Measurements from ENCODE around the gene SGTA. TPM values are rescaled to one million over a fixed set of nuclear protein-coding genes. Genes with fewer than 3 reads are reported as not detected.

SGTA gene
- total RNA-seq, 4 donors from 2014 or later: 37.0 to 66.6 (median 47.5) TPM

- Histone ChIP-seq H3K4me3 (no peak overlapping the region), H3K4me1 (peaks cover 3 to 30% (median 19%) of the 10 kb centered on the region in 4 donors), H3K36me3 (no peaks in the 10 kb centered on the region), H3K9me3 (no peaks in the 10 kb centered on the region), H3K27ac (no peak overlapping the region), H3K27me3 (no peaks in the 10 kb centered on the region)
- no peak for TF ChIP-seq POLR2A (IDR thresholded peaks at IDR 0.05)
- TF ChIP-seq EP300 (IDR thresholded peaks at IDR 0.05; ENCODE audit: low read depth): no peak
- no peak for TF ChIP-seq POLR2AphosphoS5 (IDR thresholded peaks at IDR 0.05)
- TF ChIP-seq CTCF (IDR thresholded peaks at IDR 0.05): no peak
- 80 to 81% methylated on average over 1 to 8 of the region's 8 CpGs for WGBS, 2 donors (ENCODE audit: low coverage in 1 of 2)
- in situ Hi-C loops (cut with MboI; ENCODE audit: low pct_ligation_motif_present in 1 of 4, low pct_unique_long_range_greater_than_20kb in 1 of 4, low sequenced_read_pairs in 3 of 4): no loop called here
- intact Hi-C loops (cut with DNase I; ENCODE audit: low total_unique reads): loop anchor here (10.0 kb wide), 1 partner anchor 762 kb away; no protein-coding TSS in a partner anchor
- DNase-seq: no peak
Measured at GRCh38 chr19:2787115-2787514, 4.0 kb upstream of the SGTA start.

GRCh38 chr19:2785244-2785997 lies 2.3 kb upstream of the SGTA start, which contains the start of gene THOP1:
Gene THOP1, plus strand, starts transcription at chr19:2785503. Its CDS starts 160 bp downstream, at chr19:2785663.
- TF ChIP-seq EP300 (IDR thresholded peaks at IDR 0.05; ENCODE audit: low read depth) (no peak), POLR2AphosphoS5 (IDR thresholded peaks at IDR 0.05) (peak; percentile 11 to 64 (median 59)), POLR2A (IDR thresholded peaks at IDR 0.05) (peak; percentile 38)
- Histone ChIP-seq H3K9me3 (no peaks in the 10 kb centered on the region), H3K36me3 (no peaks in the 10 kb centered on the region), H3K27ac (peak within 1 kb of the TSS; percentile 72 to 99 (median 83)), H3K4me1 (peaks cover 7 to 47% (median 32%) of the 10 kb centered on the region in 4 donors), H3K27me3 (no peaks in the 10 kb centered on the region), H3K4me3 (peak within 1 kb of the TSS; percentile 64 to 94 (median 86))
- in situ Hi-C loops (cut with MboI; ENCODE audit: low pct_ligation_motif_present in 1 of 4, low pct_unique_long_range_greater_than_20kb in 1 of 4, low sequenced_read_pairs in 3 of 4): no loop called here
- 0 to 1% methylated on average over 10 to 46 of the region's 78 CpGs for WGBS, 2 donors (ENCODE audit: low coverage in 1 of 2)
- intact Hi-C loops (cut with DNase I; ENCODE audit: low total_unique reads): loop anchor here (10.0 kb wide), 1 partner anchor 761 kb away; no protein-coding TSS in a partner anchor
- DNase-seq: peak; percentile 99

GRCh38 chr19:2783781-2784145 lies 690 bp upstream of the SGTA start:
- Histone ChIP-seq H3K27ac (peak overlapping the region; percentile 92 to 99 (median 96)), H3K4me3 (peak overlapping the region in 1 of 4 donors; percentile 100), H3K9me3 (no peaks in the 10 kb centered on the region), H3K27me3 (no peaks in the 10 kb centered on the region), H3K4me1 (peaks cover 7 to 52% (median 32%) of the 10 kb centered on the region in 4 donors), H3K36me3 (no peaks in the 10 kb centered on the region)
- intact Hi-C loops (cut with DNase I; ENCODE audit: low total_unique reads): loop anchor here (10.0 kb wide), 1 partner anchor 759 kb away; no protein-coding TSS in a partner anchor
- TF ChIP-seq POLR2AphosphoS5 (IDR thresholded peaks at IDR 0.05): no peak
- no peak for TF ChIP-seq POLR2A (IDR thresholded peaks at IDR 0.05)
- no peak for TF ChIP-seq CTCF (IDR thresholded peaks at IDR 0.05)
- TF ChIP-seq EP300 (IDR thresholded peaks at IDR 0.05; ENCODE audit: low read depth): no peak
- 70 to 82% methylated on average over 4 to 7 of the region's 7 CpGs for WGBS, 2 donors (ENCODE audit: low coverage in 1 of 2)
- in situ Hi-C loops (cut with MboI; ENCODE audit: low pct_ligation_motif_present in 1 of 4, low pct_unique_long_range_greater_than_20kb in 1 of 4, low sequenced_read_pairs in 3 of 4): no loop called here
- DNase-seq: no peak

- peak overlapping the region; percentile 88 to 100 (median 98) for H3K4me3 ChIP-seq
- no peaks in the 10 kb centered on the region for H3K9me3 ChIP-seq
- TF ChIP-seq POLR2A (IDR thresholded peaks at IDR 0.05) (no peak), POLR2AphosphoS5 (IDR thresholded peaks at IDR 0.05) (no peak), EP300 (IDR thresholded peaks at IDR 0.05; ENCODE audit: low read depth) (no peak), CTCF (IDR thresholded peaks at IDR 0.05) (no peak)
- WGBS, 2 donors (ENCODE audit: low coverage in 1 of 2): 0% methylated on average over 17 of the region's 24 CpGs; no CpG with 5 or more reads in 1 of the 2 donors
- no peaks in the 10 kb centered on the region for H3K36me3 ChIP-seq
- peaks cover 7 to 52% (median 32%) of the 10 kb centered on the region in 4 donors for H3K4me1 ChIP-seq
- in situ Hi-C loops (cut with MboI; ENCODE audit: low pct_ligation_motif_present in 1 of 4, low pct_unique_long_range_greater_than_20kb in 1 of 4, low sequenced_read_pairs in 3 of 4): no loop called here
- DNase-seq: peak; percentile 18
- peak overlapping the region; percentile 92 to 99 (median 96) for H3K27ac ChIP-seq
- intact Hi-C loops (cut with DNase I; ENCODE audit: low total_unique reads): loop anchor here (10.0 kb wide), 1 partner anchor 758 kb away; no protein-coding TSS in a partner anchor
- no peaks in the 10 kb centered on the region for H3K27me3 ChIP-seq
Measured at GRCh38 chr19:2782329-2782935, 641 bp downstream of the SGTA start.

Data from transverse colon (tissue), 4 donors.